ENCODE measurements around the gene LRP8. TPM values are rescaled to one million over a fixed set of nuclear protein-coding genes. Genes with fewer than 3 reads are reported as not detected.
"Not testable (repeated sequence)": the region's sequence is repeated elsewhere in the genome, so short reads cannot be mapped to it uniquely, and the experiment has no call there.

Gene LRP8
- total and polyA plus RNA-seq, 2 donors = 1.7 to 4.5 TPM

DNA sequence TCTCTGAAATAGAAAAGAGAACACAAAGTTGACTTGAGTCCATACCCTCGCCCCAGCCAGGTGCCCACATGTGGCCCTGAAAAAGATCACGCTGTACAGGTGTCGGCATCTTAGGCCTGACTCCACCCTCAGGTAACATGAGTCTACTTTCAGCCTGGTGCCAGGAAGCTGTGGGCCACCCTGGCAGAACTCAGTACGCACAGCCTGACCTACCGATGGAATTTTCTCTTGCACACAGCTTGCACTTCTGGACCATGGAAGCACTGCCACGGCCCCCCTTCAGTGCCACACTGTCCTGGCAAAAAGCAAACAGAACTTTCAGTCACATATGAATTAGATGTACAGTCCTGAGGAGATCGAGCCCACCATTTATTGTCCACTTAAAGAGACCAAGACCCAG lies 109.7 kb downstream of the LRP8 start:
- Histone ChIP-seq H3K9me3 (ENCODE audit: control insufficient read depth in 2 of 2, insufficient read depth in 1 of 2, low read length in 1 of 2) (no peaks in the 10 kb centered on the region), H3K4me1 (ENCODE audit: control insufficient read depth in 2 of 2, insufficient read depth in 2 of 2, low read length in 2 of 2) (peaks cover 11% of the 10 kb centered on the region in 2 donors), H3K36me3 (ENCODE audit: control insufficient read depth in 2 of 2, insufficient read depth in 2 of 2, low read length in 1 of 2) (peaks cover 29 to 30% of the 10 kb centered on the region in 2 donors), H3K27me3 (ENCODE audit: control insufficient read depth in 2 of 2, insufficient read depth in 1 of 2, low read length in 1 of 2) (no peaks in the 10 kb centered on the region), H3K27ac (ENCODE audit: low read depth in 1 of 2, low read length in 1 of 2) (no peak overlapping the region), H3K4me3 (ENCODE audit: low read length in 2 of 2) (no peak overlapping the region)
- 97% methylated on average over 7 of the region's 7 CpGs for WGBS
- no peak for DNase-seq (ENCODE audit: low read depth in 6 of 9, low spot score in 9 of 9)

DNA sequence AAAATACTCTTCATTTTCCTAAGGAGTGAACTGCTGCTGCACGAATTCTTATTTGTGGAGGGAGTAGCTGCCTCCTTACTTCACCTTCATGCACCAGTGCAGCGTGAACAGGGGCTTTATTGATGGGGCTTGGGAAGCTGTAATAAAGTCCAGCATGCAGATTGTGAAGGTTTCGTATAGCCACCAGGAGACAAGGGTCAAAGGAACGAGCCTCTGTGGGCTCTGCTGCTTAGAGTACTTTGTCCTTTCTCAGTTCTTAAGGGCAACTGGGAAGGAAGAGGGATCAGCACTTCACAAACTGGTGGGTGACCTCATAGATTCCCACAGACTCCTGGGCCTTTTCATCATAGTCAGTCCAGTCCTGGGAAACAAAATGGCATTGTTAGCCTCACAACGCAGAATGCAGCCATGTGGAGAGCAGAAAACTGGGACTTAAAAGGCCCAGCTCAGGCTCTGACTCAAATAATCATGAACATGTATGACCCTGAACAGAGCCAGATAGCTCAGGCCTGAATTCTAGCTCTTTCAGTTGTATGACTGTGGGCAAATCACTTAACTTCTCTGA lies 113.4 kb downstream of the LRP8 start:
- Histone ChIP-seq H3K36me3 (ENCODE audit: control insufficient read depth in 2 of 2, insufficient read depth in 2 of 2, low read length in 1 of 2) (peaks cover 54 to 57% of the 10 kb centered on the region in 2 donors), H3K27me3 (ENCODE audit: control insufficient read depth in 2 of 2, insufficient read depth in 1 of 2, low read length in 1 of 2) (no peaks in the 10 kb centered on the region), H3K27ac (ENCODE audit: low read depth in 1 of 2, low read length in 1 of 2) (no peak overlapping the region), H3K9me3 (ENCODE audit: control insufficient read depth in 2 of 2, insufficient read depth in 1 of 2, low read length in 1 of 2) (no peaks in the 10 kb centered on the region), H3K4me1 (ENCODE audit: control insufficient read depth in 2 of 2, insufficient read depth in 2 of 2, low read length in 2 of 2) (peaks cover under 1 to 2% of the 10 kb centered on the region in 2 donors), H3K4me3 (ENCODE audit: low read length in 2 of 2) (no peak overlapping the region)
- no peak for DNase-seq (ENCODE audit: low read depth in 6 of 9, low spot score in 9 of 9)
- WGBS = 98% methylated on average over 5 of the region's 5 CpGs

DNA sequence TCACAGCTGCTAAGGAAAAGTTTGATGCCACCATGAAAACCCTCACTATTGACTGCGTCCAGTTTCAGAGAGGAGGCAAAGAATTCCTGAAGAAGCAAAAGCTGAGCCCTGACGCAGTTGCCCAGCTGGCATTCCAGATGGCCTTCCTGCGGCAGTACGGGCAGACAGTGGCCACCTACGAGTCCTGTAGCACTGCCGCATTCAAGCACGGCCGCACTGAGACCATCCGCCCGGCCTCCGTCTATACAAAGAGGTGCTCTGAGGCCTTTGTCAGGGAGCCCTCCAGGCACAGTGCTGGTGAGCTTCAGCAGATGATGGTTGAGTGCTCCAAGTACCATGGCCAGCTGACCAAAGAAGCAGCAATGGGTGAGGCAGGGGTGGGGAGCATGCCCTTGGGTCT lies 116.9 kb downstream of the LRP8 start:
- no peaks in the 10 kb centered on the region for H3K27me3 ChIP-seq (ENCODE audit: control insufficient read depth in 2 of 2, insufficient read depth in 1 of 2, low read length in 1 of 2)
- 98% methylated on average over 11 of the region's 11 CpGs for WGBS
- H3K9me3 ChIP-seq (ENCODE audit: control insufficient read depth in 2 of 2, insufficient read depth in 1 of 2, low read length in 1 of 2) = peaks cover 6 to 9% of the 10 kb centered on the region in 2 donors
- no peak overlapping the region for H3K4me3 ChIP-seq (ENCODE audit: low read length in 2 of 2)
- H3K4me1 ChIP-seq (ENCODE audit: control insufficient read depth in 2 of 2, insufficient read depth in 2 of 2, low read length in 2 of 2) = no peaks in the 10 kb centered on the region
- no peak for DNase-seq (ENCODE audit: low read depth in 6 of 9, low spot score in 9 of 9)
- no peak overlapping the region for H3K27ac ChIP-seq (ENCODE audit: low read depth in 1 of 2, low read length in 1 of 2)
- H3K36me3 ChIP-seq (ENCODE audit: control insufficient read depth in 2 of 2, insufficient read depth in 2 of 2, low read length in 1 of 2) = peaks cover 63 to 64% of the 10 kb centered on the region in 2 donors

DNA sequence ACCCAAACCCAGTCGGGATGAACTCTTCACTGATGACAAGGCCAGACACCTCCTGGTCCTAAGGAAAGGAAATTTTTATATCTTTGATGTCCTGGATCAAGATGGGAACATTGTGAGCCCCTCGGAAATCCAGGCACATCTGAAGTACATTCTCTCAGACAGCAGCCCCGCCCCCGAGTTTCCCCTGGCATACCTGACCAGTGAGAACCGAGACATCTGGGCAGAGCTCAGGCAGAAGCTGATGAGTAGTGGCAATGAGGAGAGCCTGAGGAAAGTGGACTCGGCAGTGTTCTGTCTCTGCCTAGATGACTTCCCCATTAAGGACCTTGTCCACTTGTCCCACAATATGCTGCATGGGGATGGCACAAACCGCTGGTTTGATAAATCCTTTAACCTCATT lies 117.5 kb downstream of the LRP8 start:
- 97% methylated on average over 7 of the region's 7 CpGs for WGBS
- DNase-seq (ENCODE audit: low read depth in 6 of 9, low spot score in 9 of 9) = no peak
- H3K4me3 ChIP-seq (ENCODE audit: low read length in 2 of 2) = no peak overlapping the region
- H3K27me3 ChIP-seq (ENCODE audit: control insufficient read depth in 2 of 2, insufficient read depth in 1 of 2, low read length in 1 of 2) = no peaks in the 10 kb centered on the region
- H3K9me3 ChIP-seq (ENCODE audit: control insufficient read depth in 2 of 2, insufficient read depth in 1 of 2, low read length in 1 of 2) = peaks cover 9 to 15% of the 10 kb centered on the region in 2 donors
- H3K36me3 ChIP-seq (ENCODE audit: control insufficient read depth in 2 of 2, insufficient read depth in 2 of 2, low read length in 1 of 2) = peaks cover 65 to 67% of the 10 kb centered on the region in 2 donors
- no peaks in the 10 kb centered on the region for H3K4me1 ChIP-seq (ENCODE audit: control insufficient read depth in 2 of 2, insufficient read depth in 2 of 2, low read length in 2 of 2)
- H3K27ac ChIP-seq (ENCODE audit: low read depth in 1 of 2, low read length in 1 of 2) = no peak overlapping the region

DNA sequence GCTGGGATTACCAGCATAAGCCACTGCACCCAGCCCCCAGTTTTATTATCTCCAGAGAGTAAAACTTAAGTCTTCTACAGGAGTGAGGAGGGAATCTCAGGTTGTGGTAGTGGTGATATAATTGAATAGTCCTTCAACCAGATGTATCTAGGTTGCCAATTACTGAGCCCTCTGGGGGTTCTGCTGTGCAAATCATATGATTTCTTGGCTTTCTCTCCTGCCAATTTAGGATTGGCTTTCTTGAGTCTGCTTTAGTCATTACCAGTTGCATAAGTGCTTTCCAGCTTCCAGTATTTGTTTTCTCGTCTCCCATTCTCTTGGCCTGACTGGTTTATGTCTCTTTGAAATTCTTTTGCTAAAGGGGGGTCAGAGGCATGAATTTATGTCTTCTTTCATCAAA lies 120.1 kb downstream of the LRP8 start:
- Histone ChIP-seq H3K36me3 (ENCODE audit: control insufficient read depth in 2 of 2, insufficient read depth in 2 of 2, low read length in 1 of 2) (peaks cover 59 to 74% of the 10 kb centered on the region in 2 donors), H3K27me3 (ENCODE audit: control insufficient read depth in 2 of 2, insufficient read depth in 1 of 2, low read length in 1 of 2) (no peaks in the 10 kb centered on the region), H3K9me3 (ENCODE audit: control insufficient read depth in 2 of 2, insufficient read depth in 1 of 2, low read length in 1 of 2) (peaks cover 11 to 15% of the 10 kb centered on the region in 2 donors), H3K27ac (ENCODE audit: low read depth in 1 of 2, low read length in 1 of 2) (no peak overlapping the region), H3K4me3 (ENCODE audit: low read length in 2 of 2) (no peak overlapping the region), H3K4me1 (ENCODE audit: control insufficient read depth in 2 of 2, insufficient read depth in 2 of 2, low read length in 2 of 2) (no peaks in the 10 kb centered on the region)
- DNase-seq (ENCODE audit: low read depth in 6 of 9, low spot score in 9 of 9) = no peak
- WGBS = 99% methylated on average over 1 of the region's 1 CpG

DNA sequence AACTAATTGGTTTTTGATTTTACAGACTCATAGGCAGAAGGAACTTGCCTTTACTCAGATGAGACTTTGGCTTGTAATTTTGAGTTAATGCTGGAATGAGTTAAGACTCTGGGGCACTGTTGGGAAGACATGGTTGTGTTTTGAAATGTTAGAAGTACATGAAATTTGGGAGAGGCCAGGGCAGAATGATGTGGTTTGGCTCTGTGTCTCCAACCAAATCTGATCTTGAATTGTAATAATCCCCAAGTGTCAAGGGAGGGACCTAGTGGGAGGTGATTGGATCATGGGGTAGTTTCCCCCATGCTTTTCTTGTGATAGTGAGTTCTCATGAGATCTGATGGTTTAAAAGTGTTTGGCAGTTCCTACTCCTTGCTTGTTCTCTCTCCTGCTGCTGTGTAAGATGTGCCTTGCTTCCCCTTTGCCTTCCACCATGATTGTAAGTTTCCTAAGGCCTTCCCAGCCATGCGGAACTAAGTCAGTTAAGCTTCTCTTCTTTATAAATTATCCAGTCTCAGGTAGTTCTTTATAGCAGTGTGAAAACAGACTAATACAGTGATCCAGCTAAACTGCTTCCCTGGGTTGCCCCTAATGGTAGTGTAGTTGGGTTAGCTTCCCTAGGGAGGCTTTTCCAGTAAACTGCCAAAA lies 121.0 kb downstream of the LRP8 start:
- Histone ChIP-seq H3K4me3 (ENCODE audit: low read length in 2 of 2) (no peak overlapping the region), H3K36me3 (ENCODE audit: control insufficient read depth in 2 of 2, insufficient read depth in 2 of 2, low read length in 1 of 2) (peaks cover 59 to 74% of the 10 kb centered on the region in 2 donors), H3K27ac (ENCODE audit: low read depth in 1 of 2, low read length in 1 of 2) (no peak overlapping the region), H3K9me3 (ENCODE audit: control insufficient read depth in 2 of 2, insufficient read depth in 1 of 2, low read length in 1 of 2) (peaks cover 11 to 15% of the 10 kb centered on the region in 2 donors), H3K4me1 (ENCODE audit: control insufficient read depth in 2 of 2, insufficient read depth in 2 of 2, low read length in 2 of 2) (no peaks in the 10 kb centered on the region), H3K27me3 (ENCODE audit: control insufficient read depth in 2 of 2, insufficient read depth in 1 of 2, low read length in 1 of 2) (no peaks in the 10 kb centered on the region)
- 99% methylated on average over 1 of the region's 1 CpG for WGBS
- no peak for DNase-seq (ENCODE audit: low read depth in 6 of 9, low spot score in 9 of 9)

DNA sequence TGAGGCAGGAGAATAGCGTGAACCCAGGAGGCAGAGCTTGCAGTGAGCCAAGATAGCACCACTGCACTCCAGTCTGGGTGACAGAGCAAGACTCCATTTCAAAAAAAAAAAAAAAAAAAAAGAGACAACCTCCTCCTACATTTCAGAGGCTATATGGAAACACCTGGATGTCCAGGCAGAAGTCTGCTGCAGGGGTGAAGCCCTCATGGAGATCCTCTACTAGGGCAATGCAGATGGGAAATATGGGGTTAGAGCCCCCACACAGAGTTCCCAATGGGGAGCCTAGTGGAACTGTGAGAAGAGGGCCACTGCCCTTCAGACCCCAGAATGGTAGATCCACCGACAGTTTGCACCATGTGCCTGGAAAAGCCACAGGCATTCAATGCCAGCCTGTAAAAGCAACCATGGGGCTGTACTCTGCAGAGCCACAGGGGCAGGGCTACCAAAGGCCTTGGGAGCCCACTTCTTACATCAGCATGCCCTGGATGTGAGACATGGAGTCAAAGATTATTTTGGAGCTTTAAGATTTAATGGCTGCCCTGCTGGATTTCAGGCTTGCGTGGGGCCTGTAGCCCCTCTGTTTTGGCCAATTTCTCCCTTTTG lies 121.7 kb downstream of the LRP8 start:
- H3K27ac ChIP-seq (ENCODE audit: low read depth in 1 of 2, low read length in 1 of 2); H3K4me1 ChIP-seq (ENCODE audit: control insufficient read depth in 2 of 2, insufficient read depth in 2 of 2, low read length in 2 of 2); H3K27me3 ChIP-seq (ENCODE audit: control insufficient read depth in 2 of 2, insufficient read depth in 1 of 2, low read length in 1 of 2); DNase-seq (ENCODE audit: low read depth in 6 of 9, low spot score in 9 of 9); H3K4me3 ChIP-seq (ENCODE audit: low read length in 2 of 2): not testable (repeated sequence)
- Histone ChIP-seq H3K9me3 (ENCODE audit: control insufficient read depth in 2 of 2, insufficient read depth in 1 of 2, low read length in 1 of 2) (peaks cover 11 to 15% of the 10 kb centered on the region in 2 donors), H3K36me3 (ENCODE audit: control insufficient read depth in 2 of 2, insufficient read depth in 2 of 2, low read length in 1 of 2) (peaks cover 56 to 75% of the 10 kb centered on the region in 2 donors)
- 100% methylated on average over 3 of the region's 3 CpGs for WGBS

DNA sequence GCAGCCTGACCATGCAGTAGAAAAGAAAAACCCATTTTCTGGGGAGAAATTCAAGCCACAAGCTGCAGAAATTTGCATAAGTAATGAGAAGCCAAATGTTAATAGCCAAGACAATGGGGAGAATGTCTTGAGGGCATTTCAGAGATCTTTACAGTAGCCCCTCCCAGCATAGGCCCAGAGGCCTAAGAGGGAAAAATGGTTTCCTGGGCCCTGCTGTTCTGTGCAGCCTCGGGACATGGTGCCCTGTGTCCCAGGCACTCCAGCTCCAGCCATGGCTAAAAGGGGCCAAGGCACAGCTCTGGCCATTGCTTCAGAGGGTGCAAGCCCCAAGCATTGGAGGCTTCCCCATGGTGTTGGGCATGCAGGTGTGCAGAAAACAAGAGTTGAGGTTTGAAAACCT lies 122.4 kb downstream of the LRP8 start:
- not testable (repeated sequence) for DNase-seq (ENCODE audit: low read depth in 6 of 9, low spot score in 9 of 9); H3K4me1 ChIP-seq (ENCODE audit: control insufficient read depth in 2 of 2, insufficient read depth in 2 of 2, low read length in 2 of 2); H3K4me3 ChIP-seq (ENCODE audit: low read length in 2 of 2); H3K27me3 ChIP-seq (ENCODE audit: control insufficient read depth in 2 of 2, insufficient read depth in 1 of 2, low read length in 1 of 2); H3K27ac ChIP-seq (ENCODE audit: low read depth in 1 of 2, low read length in 1 of 2)
- Histone ChIP-seq H3K36me3 (ENCODE audit: control insufficient read depth in 2 of 2, insufficient read depth in 2 of 2, low read length in 1 of 2) (peaks cover 49 to 73% of the 10 kb centered on the region in 2 donors), H3K9me3 (ENCODE audit: control insufficient read depth in 2 of 2, insufficient read depth in 1 of 2, low read length in 1 of 2) (peaks cover 11 to 15% of the 10 kb centered on the region in 2 donors)
- 96% methylated on average over 1 of the region's 1 CpG for WGBS

DNA sequence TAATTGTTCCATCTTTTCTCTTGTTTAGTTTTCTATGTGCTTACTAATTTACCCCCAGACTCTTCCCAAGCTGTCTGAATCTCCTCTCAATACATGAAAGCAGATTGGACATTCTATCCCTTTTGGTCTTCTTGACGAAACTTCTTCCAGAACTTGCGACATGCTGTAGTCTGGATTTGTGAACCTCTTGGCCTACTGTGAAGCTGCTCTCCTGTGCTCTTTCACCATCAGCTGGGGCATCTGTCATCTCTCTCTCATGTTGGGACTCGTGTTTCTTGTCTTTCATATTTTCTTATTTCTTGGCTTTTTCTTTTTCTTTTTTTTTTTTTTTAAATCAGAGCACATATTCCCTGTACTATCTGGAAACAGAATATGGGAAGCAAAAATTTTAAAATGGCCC lies 124.4 kb downstream of the LRP8 start:
- DNase-seq (ENCODE audit: low read depth in 6 of 9, low spot score in 9 of 9) = no peak
- no peaks in the 10 kb centered on the region for H3K27me3 ChIP-seq (ENCODE audit: control insufficient read depth in 2 of 2, insufficient read depth in 1 of 2, low read length in 1 of 2)
- 99% methylated on average over 3 of the region's 3 CpGs for WGBS
- H3K9me3 ChIP-seq (ENCODE audit: control insufficient read depth in 2 of 2, insufficient read depth in 1 of 2, low read length in 1 of 2) = peaks cover 11 to 15% of the 10 kb centered on the region in 2 donors
- no peak overlapping the region for H3K27ac ChIP-seq (ENCODE audit: low read depth in 1 of 2, low read length in 1 of 2)
- no peak overlapping the region for H3K4me3 ChIP-seq (ENCODE audit: low read length in 2 of 2)
- peaks cover 0 to 2% of the 10 kb centered on the region in 2 donors for H3K4me1 ChIP-seq (ENCODE audit: control insufficient read depth in 2 of 2, insufficient read depth in 2 of 2, low read length in 2 of 2)
- peaks cover 36 to 57% of the 10 kb centered on the region in 2 donors for H3K36me3 ChIP-seq (ENCODE audit: control insufficient read depth in 2 of 2, insufficient read depth in 2 of 2, low read length in 1 of 2)
